Fibroblast of gingiva (primary cell): ENCODE results near the gene KIF21B.

ENCODE experiments used
- DNase-seq: peaks from one replicate; pipeline ENCODE4 v3.0.0-alpha.2; 2011; ENCODE audit warnings: low read depth

The KIF21B gene

GRCh38 chr1:201023517-201023902, at the start of gene KIF21B:
KIF21B (minus strand) TSS chr1:201023714; CDS start chr1:201023383, 331 bp downstream.
- no peak for DNase-seq

- no peak for DNase-seq
These were observed 49.4 kb upstream of the KIF21B start for GRCh38 chr1:201072922-201073321.

DNA sequence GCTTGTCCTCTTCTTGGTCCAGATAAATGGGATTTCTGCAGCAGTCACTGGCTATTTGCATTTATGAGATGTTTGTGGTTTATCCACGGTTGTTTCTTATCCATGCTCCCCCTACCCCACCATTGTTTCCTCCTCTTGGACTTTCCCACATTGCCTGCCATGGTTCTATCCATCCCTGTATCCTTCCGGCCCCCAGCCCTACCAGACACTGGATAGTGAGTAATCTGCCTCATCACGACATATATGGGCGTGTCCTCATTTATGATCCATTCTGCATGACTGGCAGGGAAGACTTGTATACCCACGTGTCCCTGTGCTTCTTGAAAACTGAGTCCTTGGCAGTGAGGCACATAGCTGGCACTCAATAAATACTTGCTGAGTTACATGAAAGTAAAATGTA, 48.6 kb upstream of the KIF21B start:
- no peak for DNase-seq

DNA sequence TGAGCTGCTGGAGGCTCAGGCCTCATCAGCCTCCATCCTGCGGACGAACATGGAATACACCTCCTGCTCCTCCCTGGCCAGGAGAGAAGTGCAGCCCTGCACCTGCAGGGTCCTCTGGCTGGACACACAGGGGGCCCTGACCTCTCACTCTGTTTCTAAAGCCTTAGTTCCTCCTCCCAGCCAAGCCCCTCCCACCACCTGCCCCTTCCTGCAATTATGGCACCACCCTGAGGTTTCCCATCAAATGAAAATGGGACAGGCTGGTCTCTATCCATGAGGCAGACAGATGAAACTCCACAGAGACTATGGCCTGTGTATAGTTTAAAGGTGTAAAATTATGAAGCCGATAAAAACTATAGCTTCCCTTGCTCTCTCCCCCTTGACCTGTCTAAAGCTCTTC, 46.1 kb upstream of the KIF21B start:
- no peak for DNase-seq

DNA sequence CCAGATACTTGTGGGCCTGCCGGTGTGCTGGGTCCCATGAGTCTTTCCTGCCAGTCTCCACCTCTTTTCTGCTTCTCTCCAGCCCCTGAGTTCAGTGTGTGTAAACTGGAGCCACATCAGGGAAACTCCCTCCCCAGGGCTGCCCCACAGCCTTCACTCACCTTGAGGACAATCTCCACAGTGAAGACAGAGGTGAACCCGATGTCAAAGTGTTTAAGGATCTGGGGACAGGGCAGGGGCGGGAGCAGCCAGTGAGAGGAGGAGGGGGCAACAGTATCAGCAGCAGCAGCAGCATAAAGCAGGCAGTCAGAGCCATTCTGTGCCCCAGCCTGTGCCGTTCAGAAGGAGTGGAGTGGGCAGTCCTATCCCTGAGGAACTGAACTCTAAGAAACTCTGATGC, 45.5 kb upstream of the KIF21B start:
- no peak for DNase-seq

- DNase-seq: no peak
These were observed 43.5 kb upstream of the KIF21B start for GRCh38 chr1:201066986-201067385.

- DNase-seq: no peak
These were observed 42.2 kb upstream of the KIF21B start for GRCh38 chr1:201065686-201066085.

- no peak for DNase-seq
These were observed 41.3 kb upstream of the KIF21B start for GRCh38 chr1:201064806-201065205.

GRCh38 chr1:201063145-201063544, 39.6 kb upstream of the KIF21B start:
- no peak for DNase-seq

- DNase-seq: no peak
These were observed 39.1 kb upstream of the KIF21B start for GRCh38 chr1:201062511-201063091.

DNA sequence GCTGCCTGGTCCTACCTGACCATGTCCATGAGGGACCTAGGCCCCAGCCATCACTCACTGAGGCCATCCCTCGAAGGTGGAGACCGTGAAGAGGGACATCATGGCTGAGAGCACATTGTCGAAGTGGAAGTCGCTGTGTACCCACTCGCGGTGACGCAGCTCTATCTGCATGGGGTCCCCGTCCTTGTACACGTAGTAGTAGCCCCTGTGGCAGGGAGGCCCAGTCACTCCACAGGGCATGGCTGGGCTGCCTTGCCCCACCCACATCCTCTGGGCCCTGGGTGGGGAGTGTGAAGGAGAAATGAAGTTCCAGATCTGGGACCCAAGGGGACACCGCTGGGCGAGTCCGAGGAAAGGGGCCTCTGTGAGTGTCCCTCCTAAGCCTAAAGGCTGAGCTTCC, 38.4 kb upstream of the KIF21B start:
- DNase-seq: no peak

GRCh38 chr1:201061049-201061448, 37.5 kb upstream of the KIF21B start:
- no peak for DNase-seq

DNA sequence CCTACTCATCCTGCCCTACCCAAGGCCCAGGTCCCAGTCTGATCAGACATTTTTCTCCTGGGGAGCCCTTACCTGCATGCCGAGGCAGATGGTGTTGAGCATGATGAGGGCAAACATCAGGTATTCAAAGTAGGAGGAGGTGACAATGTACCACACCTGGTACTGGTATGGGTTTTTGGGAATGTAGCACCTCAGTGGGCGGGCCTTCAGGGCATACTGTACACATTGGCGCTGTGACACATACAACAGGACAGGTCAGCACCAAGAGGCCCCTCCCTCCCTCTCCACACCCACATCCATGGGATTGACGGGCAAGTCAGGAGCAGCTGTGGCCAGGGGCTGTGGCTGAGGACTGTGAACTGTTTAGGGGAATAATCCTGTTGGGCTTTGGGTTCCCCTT, 37.1 kb upstream of the KIF21B start:
- DNase-seq: no peak

DNA sequence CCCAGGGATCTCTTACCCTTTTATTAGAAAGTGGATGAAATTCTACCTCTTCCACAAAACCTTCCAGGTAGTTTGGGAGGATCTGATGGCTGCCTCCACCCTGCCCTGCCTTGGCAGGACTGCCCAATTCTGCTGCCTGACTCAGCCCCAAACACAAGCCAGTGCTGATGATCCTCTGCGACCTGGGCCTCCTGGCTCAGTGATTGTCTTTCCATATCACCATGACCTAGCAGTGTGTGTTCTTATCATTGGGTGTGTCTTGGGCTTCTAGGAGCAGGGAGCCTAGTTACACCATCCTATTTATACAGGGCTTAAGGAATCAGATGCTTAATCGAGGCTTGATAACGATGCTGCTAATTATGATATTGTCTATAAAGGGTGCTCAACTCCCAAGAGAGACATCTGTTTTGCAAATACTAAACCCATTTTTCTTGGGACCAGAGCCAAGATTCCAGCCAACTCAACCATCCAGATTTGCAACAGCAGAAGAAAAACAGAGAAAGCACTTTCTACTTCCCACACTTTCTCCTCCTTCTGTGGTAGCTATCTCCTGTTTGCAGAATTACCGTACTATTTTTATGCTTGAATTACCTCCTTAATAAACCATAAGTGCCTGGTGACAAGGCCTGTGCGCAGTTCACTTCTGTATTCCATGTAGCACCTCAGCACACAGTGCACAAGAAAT, 36.5 kb upstream of the KIF21B start:
- DNase-seq: no peak

- DNase-seq: no peak
These were observed 35.9 kb upstream of the KIF21B start for GRCh38 chr1:201059401-201059800.

DNA sequence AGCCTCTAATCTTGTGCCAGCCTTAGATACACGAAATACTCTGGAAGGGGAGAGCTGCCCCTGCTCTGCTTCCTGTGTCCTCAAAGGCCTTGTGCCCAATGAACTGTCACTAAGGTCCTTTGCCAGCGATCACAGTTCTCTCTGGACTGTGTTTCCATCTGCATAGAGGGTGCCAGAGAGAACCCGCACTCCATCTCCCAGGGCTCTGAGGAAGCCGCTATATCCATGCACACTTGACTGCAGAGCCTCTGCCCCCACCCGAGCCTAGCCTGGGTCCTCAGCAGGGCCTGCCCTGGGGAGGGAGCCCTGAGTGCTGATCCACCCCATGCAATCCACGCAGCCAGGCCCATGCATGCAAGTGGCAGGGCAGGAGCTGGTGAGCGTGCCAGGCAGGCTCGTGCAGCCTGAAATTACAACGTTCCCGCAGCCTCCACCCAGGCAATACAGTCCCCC, 30.6 kb upstream of the KIF21B start:
- no peak for DNase-seq

GRCh38 chr1:201053155-201053860, 29.8 kb upstream of the KIF21B start:
- no peak for DNase-seq

GRCh38 chr1:201051399-201051798, 27.9 kb upstream of the KIF21B start:
- no peak for DNase-seq

DNA sequence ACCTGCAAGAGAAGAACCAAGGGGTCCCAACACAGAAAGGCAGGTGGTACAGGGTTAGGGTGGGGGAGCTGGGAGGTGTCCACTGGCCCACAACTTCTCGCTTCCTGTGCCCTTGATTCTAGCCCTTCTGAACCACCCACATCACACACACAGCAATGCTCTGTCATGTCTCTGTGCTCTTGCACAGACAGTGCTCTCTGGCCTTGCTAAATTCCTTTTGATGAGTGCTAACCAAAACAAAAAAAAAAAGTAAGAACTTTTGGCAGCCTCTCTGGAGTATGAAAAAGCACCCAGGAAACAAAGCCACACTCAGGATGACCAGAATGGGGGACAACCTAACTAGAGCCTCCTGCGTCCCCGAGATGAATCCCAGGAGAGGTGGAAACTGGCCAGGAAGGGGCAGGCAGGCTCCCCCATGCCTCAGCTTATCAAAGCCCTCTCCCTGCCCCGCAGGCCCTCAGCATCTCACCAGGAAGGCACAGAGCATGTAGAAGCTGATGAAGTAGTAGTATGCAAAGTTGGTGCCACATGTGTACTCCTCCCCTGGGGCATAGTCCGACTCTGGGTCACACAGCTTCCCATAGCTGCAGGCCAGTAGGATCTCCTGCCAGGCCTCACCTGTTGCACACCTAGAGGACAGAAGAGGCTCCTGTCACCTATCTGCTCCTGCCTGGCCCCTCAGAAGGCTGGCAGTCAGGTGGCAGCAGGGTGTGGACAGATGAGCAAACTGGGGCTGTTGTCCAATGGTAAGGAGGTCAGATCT, 27.2 kb upstream of the KIF21B start:
- DNase-seq: no peak

- DNase-seq: no peak
These were observed 25.8 kb upstream of the KIF21B start for GRCh38 chr1:201049248-201049831.

DNA sequence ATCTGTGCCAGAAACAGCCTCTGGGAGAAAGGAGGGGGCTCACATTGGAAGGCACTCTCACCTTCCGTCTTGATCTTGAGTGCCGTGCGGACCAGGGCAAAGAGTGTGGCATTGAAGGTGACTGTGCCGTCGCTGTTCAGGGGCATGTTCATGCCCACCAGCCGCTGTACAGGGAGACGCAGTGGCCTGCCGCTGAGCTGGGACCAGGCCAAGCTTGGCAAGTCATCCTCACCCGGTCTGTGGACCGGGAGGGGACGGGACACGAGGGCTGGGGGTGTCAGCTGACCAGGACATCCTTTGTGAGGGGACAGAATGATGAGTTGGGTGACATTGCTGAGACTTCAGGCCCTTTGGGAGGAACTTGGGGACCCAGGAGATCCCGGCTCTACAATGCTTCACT, 25.0 kb upstream of the KIF21B start:
- no peak for DNase-seq

- DNase-seq: no peak
These were observed 20.6 kb upstream of the KIF21B start for GRCh38 chr1:201044119-201044518.
